Stimulated activated CD4-positive, alpha-beta T cell treated with anti-CD3 and anti-CD28 coated beads, Interleukin-2, amount 100 ng/mL, for 24 hours (primary cell): ENCODE data around the gene MYL1.

Source experiments
- DNase-seq, 2 donors: peaks; one replicate each; pipeline ENCODE4 v3.0.0-alpha.2; 2020

MYL1 gene

GRCh38 chr2:210264282-210264681 lies 50.7 kb downstream of the MYL1 start:
- no peak for DNase-seq

- DNase-seq: no peak
Measured at GRCh38 chr2:210263841-210264240, 51.1 kb downstream of the MYL1 start.

GRCh38 chr2:210262036-210262435 lies 52.9 kb downstream of the MYL1 start:
- no peak for DNase-seq

- DNase-seq: no peak
Measured at GRCh38 chr2:210259687-210260086, 55.3 kb downstream of the MYL1 start.

- DNase-seq: no peak
Measured at GRCh38 chr2:210252699-210253606, 62.0 kb downstream of the MYL1 start.

GRCh38 chr2:210250622-210251021 lies 64.4 kb downstream of the MYL1 start:
- no peak for DNase-seq
